Heart right ventricle (tissue), 16 donors: ENCODE data around the gene UPK3A. TPM values are rescaled to one million over a fixed set of nuclear protein-coding genes. Genes with fewer than 3 reads are reported as not detected.
A peak's percentile ranks its signal among the peaks of the same experiment; 100 is the strongest.

Experiments used
- ATAC-seq, 8 donors: fragments of 200-7000 bp; cut with Tn5 transposase; one replicate each; pipeline ENCODE4 v1.9.1; 2020; ENCODE audit warnings: mild to moderate bottlenecking in 8 of 8, moderate library complexity in 8 of 8, moderate number of reproducible peaks in 1 of 8
- DNase-seq, 2 donors: peaks; one replicate each; pipeline ENCODE4 v3.0.0-alpha.2; 2020
- H3K27ac ChIP-seq, 10 donors: fragments of 200-600 bp; sonication (generic) in 2 of 10; one replicate each; pipeline versions ENCODE4 v1.5.0 to v1.8.0; 2020 to 2022; ENCODE audit warnings: mild to moderate bottlenecking in 3 of 10
- H3K27me3 ChIP-seq, 7 donors: fragments of 200-600 bp; one replicate each; pipeline ENCODE4 v1.8.0; 2021 to 2022; ENCODE audit warnings: mild to moderate bottlenecking in 2 of 7
- H3K36me3 ChIP-seq, 9 donors: fragments of 200-600 bp; sonication (generic) in 1 of 9; one replicate each; pipeline versions ENCODE4 v1.5.0 to v1.8.0; 2020 to 2022; ENCODE audit warnings: mild to moderate bottlenecking in 2 of 9
- H3K4me1 ChIP-seq, 9 donors: fragments of 200-600 bp; sonication (generic) in 1 of 9; one replicate each; pipeline versions ENCODE4 v1.5.0 to v1.8.0; 2020 to 2022; ENCODE audit warnings: mild to moderate bottlenecking in 4 of 9
- H3K4me3 ChIP-seq, 10 donors: fragments of 200-600 bp; sonication (generic) in 2 of 10; one replicate each; pipeline versions ENCODE4 v1.5.0 to v1.8.0; 2020 to 2022; ENCODE audit warnings: mild to moderate bottlenecking in 7 of 10, moderate library complexity in 2 of 10
- H3K9me3 ChIP-seq, 11 donors: fragments of 200-600 bp in 10 of 11; sonication (generic) in 2 of 11; one replicate each; pipeline versions ENCODE4 v1.5.0 to v1.8.0; 2013 to 2022; ENCODE audit warnings: mild to moderate bottlenecking in 2 of 11, control low read depth in 1 of 11, moderate library complexity in 1 of 11
- WGBS, 2 donors: extraction: QIAGEN DNeasy Blood & Tissue Kit; methylation state at CpG; one replicate each; pipeline ENCODE4 v1.1.7; 2013; ENCODE audit warnings: inconsistent platforms in 1 of 2; 5-methylcytosine and 5-hydroxymethylcytosine counted together
- intact Hi-C, 10 donors: fragments of 100-400 bp; cut with DNase I; formaldehyde crosslinking; loops; one replicate each; pipeline versions ENCODE4 v1.11.1 to v1.14.2; 2022
- long read RNA-seq, 3 donors: library from polyadenylated mRNA; unstranded; transcript quantifications; one replicate each; pipeline ENCODE4 v2.0.0, GENCODE V29; 2020 to 2021
- polyA plus RNA-seq, 2 donors: library from polyadenylated mRNA; stranded (reverse); fragments of 200-250 nt; gene quantifications; one replicate each; pipeline ENCODE4 v1.2.3, GENCODE V29; 2013
- total RNA-seq, 10 donors: library from RNA; stranded (reverse); fragmentation: NEBNext Ultra II Directional in 3 of 10; extraction: Animal tissue kit (Norgen Biotek cat#: 25700) in 3 of 10; gene quantifications; one replicate each; pipeline versions ENCODE4 v1.2.1 to v1.2.4, GENCODE V29; 2021 to 2023
- TF ChIP-seq, protein P1 (sequence below), 9 donors: fragments of 200-600 bp; sonication (generic) in 2 of 9; IDR thresholded peaks; one replicate each; pipeline versions ENCODE4 v1.5.0 to v1.8.0; 2021 to 2022; ENCODE audit warnings: antibody characterized with exemption in 9 of 9, mild to moderate bottlenecking in 5 of 9, moderate library complexity in 1 of 9
- donor health status: Arrhythmogenic right ventricular cardiomyopathy.
- donor health status: ischemic (EF 13 %, LVEDD 7.1; RV severe dilation, severe dysfunction).
- donor health status: healthy with polysubstance abuse.
- donor health status: DM: no; HTN: yes; CAD: no.
- donor health status: DM: no; HTN: no; CAD: no.
- donor health status: ischemic (EF 25% LVEDD 6.9; RV normal size, moderate dysfunction).
- donor health status: ischemic (EF 25% LVEDD 5.7; RV mildly dilated, moderate dysfunction).
- donor health status: healthy.
- donor health status: DM: yes; HTN: yes; CAD: no.
- donor health status: Ischemic cardiomyopathy.
- donor health status: ischemic (EF 35%, LVEDD 5.7; RV mildly dilated, moderate dysfunction).
- donor health status: nonischemic (EF 11% LVEDD 7.7; RV severe dilation, severe dysfunction).
- donor health status: DM: yes; HTN: yes; CAD: no.
- donor health status: PGD.
- donor health status: ischemic (EF 29% LVEDD 5.4; RV normal size, mild dysfunction).
- donor health status: nonischemic (EF 23%, LVEDD 6.1; RV moderate dilation, normal function).

Gene UPK3A
- total RNA-seq: not detected
- under 1 TPM in 1 of 2 donors, not detected in 1; 0.48 TPM for polyA plus RNA-seq
- long read RNA-seq, donor 1: 0 reads
- long read RNA-seq, donor 2: 0 reads
- long read RNA-seq, donor 3: 0 reads

GRCh38 chr22:45284705-45285262, at the start of gene UPK3A:
UPK3A (plus strand) TSS chr22:45284949; CDS start chr22:45285014, 65 bp downstream.
- TF ChIP-seq, protein P1, sequence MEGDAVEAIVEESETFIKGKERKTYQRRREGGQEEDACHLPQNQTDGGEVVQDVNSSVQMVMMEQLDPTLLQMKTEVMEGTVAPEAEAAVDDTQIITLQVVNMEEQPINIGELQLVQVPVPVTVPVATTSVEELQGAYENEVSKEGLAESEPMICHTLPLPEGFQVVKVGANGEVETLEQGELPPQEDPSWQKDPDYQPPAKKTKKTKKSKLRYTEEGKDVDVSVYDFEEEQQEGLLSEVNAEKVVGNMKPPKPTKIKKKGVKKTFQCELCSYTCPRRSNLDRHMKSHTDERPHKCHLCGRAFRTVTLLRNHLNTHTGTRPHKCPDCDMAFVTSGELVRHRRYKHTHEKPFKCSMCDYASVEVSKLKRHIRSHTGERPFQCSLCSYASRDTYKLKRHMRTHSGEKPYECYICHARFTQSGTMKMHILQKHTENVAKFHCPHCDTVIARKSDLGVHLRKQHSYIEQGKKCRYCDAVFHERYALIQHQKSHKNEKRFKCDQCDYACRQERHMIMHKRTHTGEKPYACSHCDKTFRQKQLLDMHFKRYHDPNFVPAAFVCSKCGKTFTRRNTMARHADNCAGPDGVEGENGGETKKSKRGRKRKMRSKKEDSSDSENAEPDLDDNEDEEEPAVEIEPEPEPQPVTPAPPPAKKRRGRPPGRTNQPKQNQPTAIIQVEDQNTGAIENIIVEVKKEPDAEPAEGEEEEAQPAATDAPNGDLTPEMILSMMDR (IDR thresholded peaks at IDR 0.05): no peak
- 2 to 3% methylated on average over 44 to 46 of the region's 46 CpGs for WGBS, 2 donors
- H3K27ac ChIP-seq: peak within 1 kb of the TSS in 2 of 10 donors; percentile 6 to 9
- H3K4me3 ChIP-seq: peak within 1 kb of the TSS; percentile 6 to 48 (median 40)
- H3K27me3 ChIP-seq: peaks cover 0 to 27% (median 15%) of the 10 kb centered on the region in 7 donors
- H3K9me3 ChIP-seq: no peaks in the 10 kb centered on the region
- intact Hi-C loops: no loop called here
- no peaks in the 10 kb centered on the region for H3K36me3 ChIP-seq
- H3K4me1 ChIP-seq: peaks cover 5 to 40% (median 13%) of the 10 kb centered on the region in 9 donors
- DNase-seq: peak; percentile 42 to 76
- ATAC-seq: peak; percentile 81 to 94 (median 90)

DNA sequence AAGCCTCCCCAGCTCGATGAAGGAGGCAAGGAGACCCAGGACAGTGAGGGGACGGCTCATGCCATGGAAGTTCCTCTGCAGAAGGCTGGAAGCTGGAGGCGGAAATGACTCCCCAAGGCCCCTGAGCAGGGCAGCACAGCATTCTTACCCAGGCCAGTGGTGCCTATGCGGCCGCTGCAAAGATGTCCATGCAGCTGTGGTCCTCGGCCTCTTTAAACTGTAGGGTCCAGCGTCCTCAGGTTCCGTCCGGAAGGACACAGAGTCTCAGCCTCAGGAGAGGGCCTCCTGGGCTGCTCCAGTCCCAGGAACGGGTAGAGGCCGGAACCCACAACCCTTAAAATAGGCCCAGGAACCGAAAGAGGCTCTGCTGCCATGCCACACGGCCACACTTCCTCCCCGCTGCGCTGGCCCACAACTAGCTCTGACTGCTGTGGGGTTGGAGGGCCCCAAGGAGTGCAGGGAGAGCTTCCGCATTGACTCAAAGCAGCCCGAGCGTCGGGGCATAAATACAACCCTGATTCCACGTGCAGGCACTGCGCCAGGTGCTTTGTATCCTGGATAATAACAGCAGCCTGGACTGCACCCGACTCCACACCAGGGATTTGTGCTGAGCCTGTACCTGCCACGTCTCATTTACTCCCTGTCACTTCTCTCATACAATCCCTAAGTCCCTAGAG, 49.5 kb upstream of the UPK3A start:
- peak overlapping the region in 1 of 10 donors; percentile 85 for H3K27ac ChIP-seq
- peak; percentile 35 to 39 for DNase-seq

GRCh38 chr22:45235851-45236342, 48.9 kb upstream of the UPK3A start:
- Histone ChIP-seq H3K4me1 (peaks cover 3 to 67% (median 13%) of the 10 kb centered on the region in 9 donors), H3K36me3 (peaks cover 0 to 23% (median 0%) of the 10 kb centered on the region in 9 donors), H3K27me3 (no peaks in the 10 kb centered on the region), H3K27ac (peak overlapping the region in 1 of 10 donors; percentile 85), H3K9me3 (no peaks in the 10 kb centered on the region), H3K4me3 (no peak overlapping the region)
- DNase-seq: no peak
- no peak for ATAC-seq
- intact Hi-C loops: no loop called here
- TF ChIP-seq, protein P1 (IDR thresholded peaks at IDR 0.05): no peak
- 90 to 93% methylated on average over 20 of the region's 20 CpGs for WGBS, 2 donors

More for the DNA sequence above, 49.5 kb upstream of the UPK3A start:
- Histone ChIP-seq H3K9me3 (no peaks in the 10 kb centered on the region), H3K4me3 (peak overlapping the region in 1 of 10 donors; percentile 24), H3K4me1 (peaks cover 3 to 74% (median 13%) of the 10 kb centered on the region in 9 donors), H3K27me3 (no peaks in the 10 kb centered on the region), H3K36me3 (peaks cover 0 to 23% (median 0%) of the 10 kb centered on the region in 9 donors)
- intact Hi-C loops: no loop called here
- peak in 7 of 8 donors; percentile 34 to 67 (median 59) for ATAC-seq
- TF ChIP-seq, protein P1 (IDR thresholded peaks at IDR 0.05): no peak
- 79 to 84% methylated on average over 23 of the region's 23 CpGs for WGBS, 2 donors
